Neural progenitor cell (in vitro differentiated cells): ENCODE results near the gene ZNF618. TPM values are rescaled to one million over a fixed set of nuclear protein-coding genes. Genes with fewer than 3 reads are reported as not detected.
A peak's percentile ranks its signal among the peaks of the same experiment; 100 is the strongest.

Experiments
- DNase-seq: peaks from one replicate; pipeline ENCODE4 v3.0.0-alpha.2; 2016; ENCODE audit warnings: low spot score
- H2AFZ ChIP-seq: fragments of 200-600 bp; sonication (generic); replicated peaks from 2 replicates; pipeline ENCODE4 v1.6.1; 2016; ENCODE audit warnings: antibody characterized with exemption
- H3F3A ChIP-seq: fragments of 200-600 bp; sonication (generic); 2 replicates; pipeline ENCODE4 v1.6.1; 2016; ENCODE audit warnings: antibody characterized with exemption, low read depth
- H3K27ac ChIP-seq: fragments of 200-600 bp; sonication (generic); 2 replicates; pipeline ENCODE4 v1.5.1; 2016; ENCODE audit warnings: mild to moderate bottlenecking
- H3K27me3 ChIP-seq: fragments of 200-600 bp; sonication (generic); 2 replicates; pipeline ENCODE4 v1.6.1; 2016; ENCODE audit warnings: mild to moderate bottlenecking, moderate library complexity
- H3K36me3 ChIP-seq: fragments of 200-600 bp; sonication (generic); 2 replicates; pipeline ENCODE4 v1.5.1; 2016
- H3K4me1 ChIP-seq: fragments of 200-600 bp; sonication (generic); 2 replicates; pipeline ENCODE4 v1.6.1; 2016; ENCODE audit warnings: mixed run types
- H3K4me2 ChIP-seq: fragments of 200-600 bp; sonication (generic); 2 replicates; pipeline ENCODE4 v1.6.1; 2016
- H3K4me3 ChIP-seq: fragments of 200-600 bp; sonication (generic); 2 replicates; pipeline ENCODE4 v1.5.1; 2016
- H3K79me2 ChIP-seq: fragments of 200-600 bp; sonication (generic); 2 replicates; pipeline ENCODE4 v1.6.1; 2016; ENCODE audit warnings: low read depth
- H3K9ac ChIP-seq: fragments of 200-600 bp; sonication (generic); 2 replicates; pipeline ENCODE4 v1.6.1; 2016
- H3K9me3 ChIP-seq: fragments of 200-600 bp; sonication (generic); 2 replicates; pipeline ENCODE4 v1.5.1; 2016; ENCODE audit warnings: low read depth
- H4K20me1 ChIP-seq: fragments of 200-600 bp; sonication (generic); 2 replicates; pipeline ENCODE4 v1.6.1; 2016; ENCODE audit warnings: low read depth
- H3K27ac Mint-ChIP-seq: 3 replicates; pipeline ENCODE4 v1.8.0; 2021; ENCODE audit warnings: mixed read lengths
- H3K27me3 Mint-ChIP-seq: 2 replicates; pipeline ENCODE4 v1.8.0; 2022; ENCODE audit warnings: low read depth, mild to moderate bottlenecking, inconsistent platforms, moderate library complexity, mixed read lengths; ENCODE audit not compliant: insufficient read depth
- H3K36me3 Mint-ChIP-seq: 3 replicates; pipeline ENCODE4 v1.8.0; 2021; ENCODE audit warnings: mixed read lengths
- H3K4me1 Mint-ChIP-seq: 3 replicates; pipeline ENCODE4 v1.8.0; 2021; ENCODE audit warnings: mixed read lengths
- H3K4me3 Mint-ChIP-seq: 3 replicates; pipeline ENCODE4 v1.8.0; 2021; ENCODE audit warnings: mild to moderate bottlenecking, moderate library complexity, mixed read lengths
- H3K9me3 Mint-ChIP-seq: 3 replicates; pipeline ENCODE4 v1.8.0; 2020; ENCODE audit warnings: mixed read lengths
- EZH2 ChIP-seq: fragments of 200-600 bp; sonication (generic); IDR thresholded peaks from 2 replicates; pipeline ENCODE4 v1.6.1; 2017; ENCODE audit warnings: antibody characterized with exemption, mild to moderate bottlenecking, moderate library complexity
- EZH2phosphoT487 ChIP-seq: fragments of 200-600 bp; sonication (generic); IDR thresholded peaks from 2 replicates; pipeline ENCODE4 v1.6.1; 2017; ENCODE audit warnings: antibody characterized with exemption
- total RNA-seq: library from RNA; depleted of rRNA; stranded (reverse); fragments of >200 nt; gene quantifications from 2 replicates; pipeline ENCODE4 v1.2.3, GENCODE V29; 2015; ENCODE audit warnings: low replicate concordance
- TF ChIP-seq, protein P1 (sequence below): fragments of 200-600 bp; sonication (generic); IDR thresholded peaks from 2 replicates; pipeline ENCODE4 v1.5.1; 2017; ENCODE audit warnings: antibody characterized with exemption, mild to moderate bottlenecking

Gene ZNF618
- total RNA-seq, 1 donor from 2014 or later, result 10.5 TPM

GRCh38 chr9:113898151-113898550 lies 22.0 kb downstream of the ZNF618 start:
- Mint-ChIP-seq H3K36me3 (peaks cover 53% of the 10 kb centered on the region), H3K27me3 (peaks cover 8% of the 10 kb centered on the region), H3K27ac (no peak overlapping the region), H3K4me3 (no peak overlapping the region), H3K4me1 (peaks cover 5% of the 10 kb centered on the region), H3K9me3 (peaks cover 54% of the 10 kb centered on the region)
- peaks cover 4% of the 10 kb centered on the region for H3K36me3 ChIP-seq
- H3K27me3 ChIP-seq, result no peaks in the 10 kb centered on the region
- H3K9ac ChIP-seq, result no peak overlapping the region
- H2AFZ ChIP-seq, result no peak overlapping the region
- no peaks in the 10 kb centered on the region for H4K20me1 ChIP-seq
- H3K4me3 ChIP-seq, result no peak overlapping the region
- no peak overlapping the region for H3K4me2 ChIP-seq
- DNase-seq, result no peak
- peaks cover 4% of the 10 kb centered on the region for H3K9me3 ChIP-seq
- no peak for TF ChIP-seq EZH2
- TF ChIP-seq, protein P1, sequence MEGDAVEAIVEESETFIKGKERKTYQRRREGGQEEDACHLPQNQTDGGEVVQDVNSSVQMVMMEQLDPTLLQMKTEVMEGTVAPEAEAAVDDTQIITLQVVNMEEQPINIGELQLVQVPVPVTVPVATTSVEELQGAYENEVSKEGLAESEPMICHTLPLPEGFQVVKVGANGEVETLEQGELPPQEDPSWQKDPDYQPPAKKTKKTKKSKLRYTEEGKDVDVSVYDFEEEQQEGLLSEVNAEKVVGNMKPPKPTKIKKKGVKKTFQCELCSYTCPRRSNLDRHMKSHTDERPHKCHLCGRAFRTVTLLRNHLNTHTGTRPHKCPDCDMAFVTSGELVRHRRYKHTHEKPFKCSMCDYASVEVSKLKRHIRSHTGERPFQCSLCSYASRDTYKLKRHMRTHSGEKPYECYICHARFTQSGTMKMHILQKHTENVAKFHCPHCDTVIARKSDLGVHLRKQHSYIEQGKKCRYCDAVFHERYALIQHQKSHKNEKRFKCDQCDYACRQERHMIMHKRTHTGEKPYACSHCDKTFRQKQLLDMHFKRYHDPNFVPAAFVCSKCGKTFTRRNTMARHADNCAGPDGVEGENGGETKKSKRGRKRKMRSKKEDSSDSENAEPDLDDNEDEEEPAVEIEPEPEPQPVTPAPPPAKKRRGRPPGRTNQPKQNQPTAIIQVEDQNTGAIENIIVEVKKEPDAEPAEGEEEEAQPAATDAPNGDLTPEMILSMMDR, result no peak
- no peak for TF ChIP-seq EZH2phosphoT487
- peaks cover 84% of the 10 kb centered on the region for H3K79me2 ChIP-seq
- peaks cover 4% of the 10 kb centered on the region for H3F3A ChIP-seq
- no peak overlapping the region for H3K27ac ChIP-seq
- H3K4me1 ChIP-seq, result no peaks in the 10 kb centered on the region

GRCh38 chr9:113898596-113898995 lies 22.5 kb downstream of the ZNF618 start:
- no peak overlapping the region for H3K4me3 Mint-ChIP-seq
- peaks cover 5% of the 10 kb centered on the region for H3K4me1 Mint-ChIP-seq
- peaks cover 59% of the 10 kb centered on the region for H3K9me3 Mint-ChIP-seq
- peaks cover 4% of the 10 kb centered on the region for H3K36me3 ChIP-seq
- peaks cover 85% of the 10 kb centered on the region for H3K79me2 ChIP-seq
- H3K4me1 ChIP-seq, result no peaks in the 10 kb centered on the region
- H3K27ac ChIP-seq, result no peak overlapping the region
- TF ChIP-seq, protein P1, result no peak
- no peak for TF ChIP-seq EZH2
- TF ChIP-seq EZH2phosphoT487, result no peak
- H2AFZ ChIP-seq, result no peak overlapping the region
- H3K27me3 ChIP-seq, result no peaks in the 10 kb centered on the region
- no peak overlapping the region for H3K9ac ChIP-seq
- no peaks in the 10 kb centered on the region for H4K20me1 ChIP-seq
- no peak overlapping the region for H3K27ac Mint-ChIP-seq
- peaks cover 4% of the 10 kb centered on the region for H3K9me3 ChIP-seq
- H3K4me3 ChIP-seq, result no peak overlapping the region
- no peak for DNase-seq
- H3F3A ChIP-seq, result peaks cover 4% of the 10 kb centered on the region
- peaks cover 8% of the 10 kb centered on the region for H3K27me3 Mint-ChIP-seq
- H3K36me3 Mint-ChIP-seq, result peaks cover 57% of the 10 kb centered on the region
- H3K4me2 ChIP-seq, result no peak overlapping the region

- H3F3A ChIP-seq, result peaks cover 4% of the 10 kb centered on the region
- DNase-seq, result no peak
- Mint-ChIP-seq H3K4me1 (peaks cover 5% of the 10 kb centered on the region), H3K36me3 (peaks cover 62% of the 10 kb centered on the region), H3K27ac (no peak overlapping the region), H3K27me3 (peaks cover 8% of the 10 kb centered on the region), H3K4me3 (no peak overlapping the region), H3K9me3 (peaks cover 63% of the 10 kb centered on the region)
- H3K27ac ChIP-seq, result no peak overlapping the region
- H2AFZ ChIP-seq, result no peak overlapping the region
- H3K9me3 ChIP-seq, result peaks cover 4% of the 10 kb centered on the region
- H3K4me3 ChIP-seq, result no peak overlapping the region
- no peaks in the 10 kb centered on the region for H3K4me1 ChIP-seq
- H3K36me3 ChIP-seq, result peaks cover 4% of the 10 kb centered on the region
- H3K4me2 ChIP-seq, result no peak overlapping the region
- no peak for TF ChIP-seq EZH2phosphoT487
- H3K27me3 ChIP-seq, result no peaks in the 10 kb centered on the region
- H3K9ac ChIP-seq, result no peak overlapping the region
- H4K20me1 ChIP-seq, result no peaks in the 10 kb centered on the region
- H3K79me2 ChIP-seq, result peaks cover 85% of the 10 kb centered on the region
Measured at GRCh38 chr9:113899205-113899604, 23.1 kb downstream of the ZNF618 start.

- H3K4me1 Mint-ChIP-seq, result peaks cover 5% of the 10 kb centered on the region
- Histone ChIP-seq H4K20me1 (no peaks in the 10 kb centered on the region), H3K79me2 (peaks cover 84% of the 10 kb centered on the region), H3K9ac (no peak overlapping the region), H3K4me2 (no peak overlapping the region), H2AFZ (no peak overlapping the region), H3K27ac (no peak overlapping the region), H3K36me3 (peaks cover 4% of the 10 kb centered on the region), H3K9me3 (no peaks in the 10 kb centered on the region), H3K4me3 (no peak overlapping the region), H3F3A (peaks cover 4% of the 10 kb centered on the region), H3K27me3 (no peaks in the 10 kb centered on the region), H3K4me1 (no peaks in the 10 kb centered on the region)
- peaks cover 60% of the 10 kb centered on the region for H3K9me3 Mint-ChIP-seq
- TF ChIP-seq, protein P1, result no peak
- TF ChIP-seq EZH2phosphoT487, result no peak
- TF ChIP-seq EZH2, result no peak
- peaks cover 10% of the 10 kb centered on the region for H3K27me3 Mint-ChIP-seq
- H3K27ac Mint-ChIP-seq, result peak overlapping the region; percentile 44
- peaks cover 60% of the 10 kb centered on the region for H3K36me3 Mint-ChIP-seq
- no peak for DNase-seq
- no peak overlapping the region for H3K4me3 Mint-ChIP-seq
Measured at GRCh38 chr9:113901221-113901688, 25.1 kb downstream of the ZNF618 start.
